WTC11 (cell line): ENCODE data around the gene ATP2A3. TPM values are rescaled to one million over a fixed set of nuclear protein-coding genes. Genes with fewer than 3 reads are reported as not detected.

Experiments used
- ATAC-seq: fragments of 200-7000 bp; cut with Tn5 transposase; 2 replicates; pipeline ENCODE4 v1.10.0; 2021; ENCODE audit warnings: mild to moderate bottlenecking, moderate library complexity
- CTCF ChIA-PET: fragments of 300-600 bp; sonication (Branson Sonifier 250); formaldehyde crosslinking; loops from one replicate; lab custom pipeline; 2021; ENCODE audit warnings: antibody characterized with exemption; lab: Charles Lee
- POLR2A ChIA-PET: fragments of 350-600 bp; sonication (Branson Sonifier 250); formaldehyde crosslinking; loops from one replicate; lab custom pipeline; 2021; ENCODE audit warnings: antibody characterized with exemption; lab: Charles Lee
- DNase-seq: peaks from one replicate; pipeline ENCODE4 v3.0.0; 2021; ENCODE audit warnings: low spot score
- H3K27ac Mint-ChIP-seq: 2 replicates; pipeline ENCODE4 v1.8.0; 2021; ENCODE audit warnings: mixed read lengths
- H3K27me3 Mint-ChIP-seq: 2 replicates; pipeline ENCODE4 v1.8.0; 2021; ENCODE audit warnings: low read depth, mild to moderate bottlenecking, moderate library complexity, mixed read lengths
- H3K36me3 Mint-ChIP-seq: 2 replicates; pipeline ENCODE4 v1.8.0; 2021; ENCODE audit warnings: mixed read lengths
- H3K4me1 Mint-ChIP-seq: 2 replicates; pipeline ENCODE4 v1.8.0; 2022; ENCODE audit warnings: mixed read lengths
- H3K4me3 Mint-ChIP-seq: 2 replicates; pipeline ENCODE4 v1.8.0; 2021; ENCODE audit warnings: mild to moderate bottlenecking, moderate library complexity, mixed read lengths
- H3K9me3 Mint-ChIP-seq: 2 replicates; pipeline ENCODE4 v1.8.0; 2021; ENCODE audit warnings: mixed read lengths
- ATF6 ChIP-seq: sonication (generic); formaldehyde crosslinking; IDR thresholded peaks from 2 replicates; pipeline ENCODE4 v1.8.1; 2023; ENCODE audit warnings: mild to moderate bottlenecking, missing genetic modification reagents
- CDX4 ChIP-seq: fragments of 250-450 bp; sonication (Bioruptor Pico); IDR thresholded peaks from 2 replicates; pipeline ENCODE4 v1.9.0; 2021; ENCODE audit warnings: moderate library complexity, mild to moderate bottlenecking, inconsistent platforms, borderline replicate concordance
- CREM ChIP-seq: sonication (generic); formaldehyde crosslinking; IDR thresholded peaks from 2 replicates; pipeline ENCODE4 v1.8.1; 2022; ENCODE audit warnings: mild to moderate bottlenecking, missing genetic modification reagents, moderate library complexity
- ELF4 ChIP-seq: sonication (generic); formaldehyde crosslinking; IDR thresholded peaks from 2 replicates; pipeline ENCODE4 v1.8.1; 2022; ENCODE audit warnings: low read depth, mild to moderate bottlenecking, moderate library complexity, missing genetic modification reagents
- ETV6 ChIP-seq: sonication (generic); formaldehyde crosslinking; IDR thresholded peaks from 2 replicates; pipeline ENCODE4 v1.8.1; 2022; ENCODE audit warnings: mild to moderate bottlenecking, missing genetic modification reagents
- GABPB1 ChIP-seq: sonication (generic); formaldehyde crosslinking; IDR thresholded peaks from 2 replicates; pipeline ENCODE4 v1.8.1; 2023; ENCODE audit warnings: mild to moderate bottlenecking, missing genetic modification reagents
- IRF2 ChIP-seq: sonication (generic); formaldehyde crosslinking; IDR thresholded peaks from 2 replicates; pipeline ENCODE4 v1.8.0; 2022; ENCODE audit warnings: low read depth, missing genetic modification reagents, borderline replicate concordance
- NFE2L1 ChIP-seq: sonication (generic); formaldehyde crosslinking; IDR thresholded peaks from 2 replicates; pipeline ENCODE4 v1.8.1; 2023; ENCODE audit warnings: missing genetic modification reagents
- NR2C2 ChIP-seq: sonication (generic); formaldehyde crosslinking; IDR thresholded peaks from 2 replicates; pipeline ENCODE4 v1.8.0; 2022; ENCODE audit warnings: mild to moderate bottlenecking, missing genetic modification reagents
- NR3C1 ChIP-seq: sonication (generic); formaldehyde crosslinking; conservative IDR thresholded peaks from 2 replicates; pipeline ENCODE4 v1.8.1; 2023; ENCODE audit warnings: low read depth, mild to moderate bottlenecking, missing genetic modification reagents
- RORB ChIP-seq: fragments of 250-450 bp; sonication (Bioruptor Pico); IDR thresholded peaks from 2 replicates; pipeline ENCODE4 v1.9.0; 2021; ENCODE audit warnings: mild to moderate bottlenecking
- SOX15 ChIP-seq: fragments of 250-450 bp; sonication (Bioruptor Pico); IDR thresholded peaks from 2 replicates; pipeline ENCODE4 v1.9.0; 2021; ENCODE audit warnings: mild to moderate bottlenecking
- ZBTB21 ChIP-seq: sonication (generic); formaldehyde crosslinking; IDR thresholded peaks from 2 replicates; pipeline ENCODE4 v1.8.1; 2023; ENCODE audit warnings: mild to moderate bottlenecking, missing genetic modification reagents, borderline replicate concordance
- ZNF317 ChIP-seq: sonication (generic); formaldehyde crosslinking; IDR thresholded peaks from 2 replicates; pipeline ENCODE4 v1.8.1; 2023; ENCODE audit warnings: low read depth, mild to moderate bottlenecking, moderate library complexity, missing genetic modification reagents, borderline replicate concordance
- ZNF532 ChIP-seq: fragments of 250-450 bp; sonication (Bioruptor Pico); IDR thresholded peaks from 2 replicates; pipeline ENCODE4 v1.9.0; 2021; ENCODE audit warnings: mild to moderate bottlenecking, borderline replicate concordance
- total RNA-seq: library from RNA; stranded (reverse); gene quantifications from 3 replicates; pipeline ENCODE4 v1.2.3, GENCODE V29; 2021
- TF ChIP-seq, protein P1 (sequence below): sonication (generic); formaldehyde crosslinking; IDR thresholded peaks from 2 replicates; pipeline ENCODE4 v1.8.0; 2022; ENCODE audit warnings: mild to moderate bottlenecking, missing genetic modification reagents
- TF ChIP-seq, protein P2 (sequence below): sonication (generic); formaldehyde crosslinking; IDR thresholded peaks from 2 replicates; pipeline ENCODE4 v1.8.0; 2022; ENCODE audit warnings: mild to moderate bottlenecking, missing genetic modification reagents
- TF ChIP-seq, protein P3 (sequence below): fragments of 250-450 bp; sonication (Bioruptor Pico); IDR thresholded peaks from 2 replicates; pipeline ENCODE4 v2.1.2; 2022; ENCODE audit warnings: mild to moderate bottlenecking, moderate library complexity
- TF ChIP-seq, protein P4 (sequence below): sonication (generic); formaldehyde crosslinking; IDR thresholded peaks from 2 replicates; pipeline ENCODE4 v1.8.1; 2022; ENCODE audit warnings: low read depth, mild to moderate bottlenecking, moderate library complexity, missing genetic modification reagents, borderline replicate concordance

Gene ATP2A3
- total RNA-seq, 1 experiment from 2014 or later, result 37.8 TPM

- H3K4me1 Mint-ChIP-seq, result peaks cover 21% of the 10 kb centered on the region
- no peaks in the 10 kb centered on the region for H3K36me3 Mint-ChIP-seq
- H3K4me3 Mint-ChIP-seq, result no peak overlapping the region
- no peak overlapping the region for H3K27ac Mint-ChIP-seq
- ChIA-PET CTCF (no interaction called here), POLR2A (no interaction called here)
- no peak for TF ChIP-seq NR2C2 (CRISPR knock-in tag)
- TF ChIP-seq, protein P1, sequence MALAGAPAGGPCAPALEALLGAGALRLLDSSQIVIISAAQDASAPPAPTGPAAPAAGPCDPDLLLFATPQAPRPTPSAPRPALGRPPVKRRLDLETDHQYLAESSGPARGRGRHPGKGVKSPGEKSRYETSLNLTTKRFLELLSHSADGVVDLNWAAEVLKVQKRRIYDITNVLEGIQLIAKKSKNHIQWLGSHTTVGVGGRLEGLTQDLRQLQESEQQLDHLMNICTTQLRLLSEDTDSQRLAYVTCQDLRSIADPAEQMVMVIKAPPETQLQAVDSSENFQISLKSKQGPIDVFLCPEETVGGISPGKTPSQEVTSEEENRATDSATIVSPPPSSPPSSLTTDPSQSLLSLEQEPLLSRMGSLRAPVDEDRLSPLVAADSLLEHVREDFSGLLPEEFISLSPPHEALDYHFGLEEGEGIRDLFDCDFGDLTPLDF (CRISPR knock-in tag), result no peak
- no peak for TF ChIP-seq RORB (CRISPR knock-in tag)
- TF ChIP-seq ZNF317 (CRISPR knock-in tag), result no peak
- TF ChIP-seq ZBTB21 (CRISPR knock-in tag), result no peak
- TF ChIP-seq CREM (CRISPR knock-in tag), result no peak
- TF ChIP-seq, protein P2, sequence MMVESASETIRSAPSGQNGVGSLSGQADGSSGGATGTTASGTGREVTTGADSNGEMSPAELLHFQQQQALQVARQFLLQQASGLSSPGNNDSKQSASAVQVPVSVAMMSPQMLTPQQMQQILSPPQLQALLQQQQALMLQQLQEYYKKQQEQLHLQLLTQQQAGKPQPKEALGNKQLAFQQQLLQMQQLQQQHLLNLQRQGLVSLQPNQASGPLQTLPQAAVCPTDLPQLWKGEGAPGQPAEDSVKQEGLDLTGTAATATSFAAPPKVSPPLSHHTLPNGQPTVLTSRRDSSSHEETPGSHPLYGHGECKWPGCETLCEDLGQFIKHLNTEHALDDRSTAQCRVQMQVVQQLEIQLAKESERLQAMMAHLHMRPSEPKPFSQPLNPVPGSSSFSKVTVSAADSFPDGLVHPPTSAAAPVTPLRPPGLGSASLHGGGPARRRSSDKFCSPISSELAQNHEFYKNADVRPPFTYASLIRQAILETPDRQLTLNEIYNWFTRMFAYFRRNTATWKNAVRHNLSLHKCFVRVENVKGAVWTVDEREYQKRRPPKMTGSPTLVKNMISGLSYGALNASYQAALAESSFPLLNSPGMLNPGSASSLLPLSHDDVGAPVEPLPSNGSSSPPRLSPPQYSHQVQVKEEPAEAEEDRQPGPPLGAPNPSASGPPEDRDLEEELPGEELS (CRISPR knock-in tag), result no peak
- no peak for TF ChIP-seq ELF4
- no peaks in the 10 kb centered on the region for H3K9me3 Mint-ChIP-seq
- ATAC-seq (no peak), DNase-seq (no peak)
- H3K27me3 Mint-ChIP-seq, result peaks cover 4% of the 10 kb centered on the region
Observed at GRCh38 chr17:3968015-3968414, 3.8 kb upstream of the ATP2A3 start.

- DNase-seq (no peak), ATAC-seq (no peak)
- peaks cover 21% of the 10 kb centered on the region for H3K4me1 Mint-ChIP-seq
- peak overlapping the region; percentile 36; the same call in 1 of the 2 replicates for H3K27ac Mint-ChIP-seq
- H3K9me3 Mint-ChIP-seq, result no peaks in the 10 kb centered on the region
- H3K36me3 Mint-ChIP-seq, result no peaks in the 10 kb centered on the region
- no peak overlapping the region for H3K4me3 Mint-ChIP-seq
- H3K27me3 Mint-ChIP-seq, result peaks cover 12% of the 10 kb centered on the region
- CTCF ChIA-PET, result interaction anchor here (3.6 kb wide), 1 partner anchor 53 kb away, joined by 26 read pairs; no protein-coding TSS in a partner anchor
- POLR2A ChIA-PET, result no interaction called here
- TF ChIP-seq ETV6 (CRISPR knock-in tag) (no peak), SOX15 (CRISPR knock-in tag) (no peak), NFE2L1 (CRISPR knock-in tag) (no peak), RORB (CRISPR knock-in tag) (no peak), NR3C1 (CRISPR knock-in tag) (no peak), ZNF317 (CRISPR knock-in tag) (no peak), ZNF532 (CRISPR knock-in tag) (no peak), GABPB1 (no peak), CDX4 (CRISPR knock-in tag) (no peak), IRF2 (CRISPR knock-in tag) (no peak), ATF6 (no peak)
- TF ChIP-seq, protein P3, sequence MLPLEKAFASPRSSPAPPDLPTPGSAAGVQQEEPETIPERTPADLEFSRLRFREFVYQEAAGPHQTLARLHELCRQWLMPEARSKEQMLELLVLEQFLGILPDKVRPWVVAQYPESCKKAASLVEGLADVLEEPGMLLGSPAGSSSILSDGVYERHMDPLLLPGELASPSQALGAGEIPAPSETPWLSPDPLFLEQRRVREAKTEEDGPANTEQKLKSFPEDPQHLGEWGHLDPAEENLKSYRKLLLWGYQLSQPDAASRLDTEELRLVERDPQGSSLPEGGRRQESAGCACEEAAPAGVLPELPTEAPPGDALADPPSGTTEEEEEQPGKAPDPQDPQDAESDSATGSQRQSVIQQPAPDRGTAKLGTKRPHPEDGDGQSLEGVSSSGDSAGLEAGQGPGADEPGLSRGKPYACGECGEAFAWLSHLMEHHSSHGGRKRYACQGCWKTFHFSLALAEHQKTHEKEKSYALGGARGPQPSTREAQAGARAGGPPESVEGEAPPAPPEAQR (CRISPR knock-in tag), result no peak
- TF ChIP-seq, protein P4, sequence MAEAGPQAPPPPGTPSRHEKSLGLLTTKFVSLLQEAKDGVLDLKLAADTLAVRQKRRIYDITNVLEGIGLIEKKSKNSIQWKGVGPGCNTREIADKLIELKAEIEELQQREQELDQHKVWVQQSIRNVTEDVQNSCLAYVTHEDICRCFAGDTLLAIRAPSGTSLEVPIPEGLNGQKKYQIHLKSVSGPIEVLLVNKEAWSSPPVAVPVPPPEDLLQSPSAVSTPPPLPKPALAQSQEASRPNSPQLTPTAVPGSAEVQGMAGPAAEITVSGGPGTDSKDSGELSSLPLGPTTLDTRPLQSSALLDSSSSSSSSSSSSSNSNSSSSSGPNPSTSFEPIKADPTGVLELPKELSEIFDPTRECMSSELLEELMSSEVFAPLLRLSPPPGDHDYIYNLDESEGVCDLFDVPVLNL (CRISPR knock-in tag), result no peak
Observed at GRCh38 chr17:3966720-3967363, 2.6 kb upstream of the ATP2A3 start.
